ENCODE data around the gene ATP11B.
"Not testable (repeated sequence)": the region's sequence is repeated elsewhere in the genome, so short reads cannot be mapped to it uniquely, and the experiment has no call there.

Gene ATP11B

DNA sequence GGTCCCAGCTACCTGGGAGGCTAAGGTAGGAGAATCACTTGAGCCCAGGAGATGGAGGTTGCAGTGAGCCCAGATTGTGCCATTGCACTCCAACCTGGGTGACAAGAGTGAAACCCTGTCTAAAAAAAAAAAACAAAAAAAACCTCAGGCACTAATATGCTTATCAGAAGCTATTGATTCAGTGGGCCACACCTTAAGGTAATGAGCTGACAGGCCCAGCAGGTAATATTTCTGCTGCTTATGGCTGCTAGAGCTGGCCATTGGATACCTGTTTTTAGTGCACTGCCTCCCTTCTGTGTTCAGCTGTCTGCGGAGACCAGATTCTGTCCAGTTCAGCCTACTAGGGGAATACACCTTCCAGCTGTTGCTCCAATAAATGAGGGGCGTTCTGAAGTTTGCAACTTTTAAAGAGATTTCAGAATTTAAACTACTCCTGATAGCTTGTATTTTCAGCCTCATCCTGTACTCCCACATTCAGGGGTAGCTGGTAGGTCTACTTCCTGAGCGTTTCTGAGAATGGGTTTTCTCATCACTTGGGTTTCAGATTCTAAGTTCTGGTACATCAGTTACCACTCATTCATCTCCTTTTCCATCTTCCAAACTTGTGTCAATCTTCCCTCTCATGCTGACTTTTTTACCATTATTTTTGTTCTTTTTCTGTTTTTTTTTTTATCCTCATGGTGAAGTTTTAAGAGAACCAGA is 69.0 kb downstream of the ATP11B start:
- Mint-ChIP-seq H3K4me1 (no peaks in the 10 kb centered on the region), H3K27me3 (ENCODE audit: low read depth, poor library complexity) (no peaks in the 10 kb centered on the region), H3K36me3 (ENCODE audit: low read depth) (peaks cover 34% of the 10 kb centered on the region), H3K27ac (no peak overlapping the region), H3K9me3 (no peaks in the 10 kb centered on the region), H3K4me3 (no peak overlapping the region)
- TF ChIP-seq, protein P1, sequence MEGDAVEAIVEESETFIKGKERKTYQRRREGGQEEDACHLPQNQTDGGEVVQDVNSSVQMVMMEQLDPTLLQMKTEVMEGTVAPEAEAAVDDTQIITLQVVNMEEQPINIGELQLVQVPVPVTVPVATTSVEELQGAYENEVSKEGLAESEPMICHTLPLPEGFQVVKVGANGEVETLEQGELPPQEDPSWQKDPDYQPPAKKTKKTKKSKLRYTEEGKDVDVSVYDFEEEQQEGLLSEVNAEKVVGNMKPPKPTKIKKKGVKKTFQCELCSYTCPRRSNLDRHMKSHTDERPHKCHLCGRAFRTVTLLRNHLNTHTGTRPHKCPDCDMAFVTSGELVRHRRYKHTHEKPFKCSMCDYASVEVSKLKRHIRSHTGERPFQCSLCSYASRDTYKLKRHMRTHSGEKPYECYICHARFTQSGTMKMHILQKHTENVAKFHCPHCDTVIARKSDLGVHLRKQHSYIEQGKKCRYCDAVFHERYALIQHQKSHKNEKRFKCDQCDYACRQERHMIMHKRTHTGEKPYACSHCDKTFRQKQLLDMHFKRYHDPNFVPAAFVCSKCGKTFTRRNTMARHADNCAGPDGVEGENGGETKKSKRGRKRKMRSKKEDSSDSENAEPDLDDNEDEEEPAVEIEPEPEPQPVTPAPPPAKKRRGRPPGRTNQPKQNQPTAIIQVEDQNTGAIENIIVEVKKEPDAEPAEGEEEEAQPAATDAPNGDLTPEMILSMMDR (IDR thresholded peaks at IDR 0.05): no peak
- no peak for DNase-seq

GRCh38 chr3:182869059-182869458 is 75.8 kb downstream of the ATP11B start:
- Mint-ChIP-seq H3K27ac (no peak overlapping the region), H3K36me3 (ENCODE audit: low read depth) (peaks cover 59% of the 10 kb centered on the region), H3K4me3 (no peak overlapping the region), H3K4me1 (no peaks in the 10 kb centered on the region), H3K27me3 (ENCODE audit: low read depth, poor library complexity) (no peaks in the 10 kb centered on the region), H3K9me3 (peaks cover 13% of the 10 kb centered on the region)
- TF ChIP-seq, protein P1 (IDR thresholded peaks at IDR 0.05): no peak
- no peak for DNase-seq

- not testable (repeated sequence) for H3K27me3 Mint-ChIP-seq (ENCODE audit: low read depth, poor library complexity); DNase-seq; H3K4me1 Mint-ChIP-seq; H3K27ac Mint-ChIP-seq; H3K4me3 Mint-ChIP-seq
- peaks cover 68% of the 10 kb centered on the region for H3K36me3 Mint-ChIP-seq (ENCODE audit: low read depth)
- peaks cover 13% of the 10 kb centered on the region for H3K9me3 Mint-ChIP-seq
Measured at GRCh38 chr3:182870917-182871316, 77.6 kb downstream of the ATP11B start.

DNA sequence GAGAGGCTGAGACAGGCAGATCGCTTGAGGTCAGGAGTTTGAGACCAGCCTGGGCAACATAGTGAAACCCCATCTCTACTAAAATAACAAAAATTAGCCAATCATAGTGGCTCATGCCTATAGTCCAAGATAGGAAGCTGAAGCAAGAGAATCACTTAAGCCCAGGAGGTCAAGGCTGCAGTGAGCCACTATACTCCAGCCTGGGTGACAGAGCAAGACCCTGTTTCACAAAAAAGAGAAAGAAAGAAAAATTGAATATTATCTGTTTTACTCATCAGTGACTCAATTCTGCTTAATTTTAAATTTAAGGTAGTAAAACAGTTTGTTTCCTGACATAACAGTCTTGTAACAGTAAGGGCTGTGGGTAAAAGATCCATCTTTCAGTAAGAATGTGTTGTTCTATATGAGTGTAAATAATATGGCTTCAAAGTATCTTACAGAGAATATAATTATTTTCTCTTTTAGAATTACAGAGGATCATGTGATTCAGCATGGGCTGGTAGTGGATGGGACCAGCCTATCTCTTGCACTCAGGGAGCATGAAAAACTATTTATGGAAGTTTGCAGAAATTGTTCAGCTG is 85.8 kb downstream of the ATP11B start:
- DNase-seq: no peak
- TF ChIP-seq, protein P1 (IDR thresholded peaks at IDR 0.05): no peak
- Mint-ChIP-seq H3K4me1 (no peaks in the 10 kb centered on the region), H3K36me3 (ENCODE audit: low read depth) (peaks cover 30% of the 10 kb centered on the region), H3K9me3 (no peaks in the 10 kb centered on the region), H3K27me3 (ENCODE audit: low read depth, poor library complexity) (peaks cover 2% of the 10 kb centered on the region), H3K4me3 (no peak overlapping the region), H3K27ac (no peak overlapping the region)

DNA sequence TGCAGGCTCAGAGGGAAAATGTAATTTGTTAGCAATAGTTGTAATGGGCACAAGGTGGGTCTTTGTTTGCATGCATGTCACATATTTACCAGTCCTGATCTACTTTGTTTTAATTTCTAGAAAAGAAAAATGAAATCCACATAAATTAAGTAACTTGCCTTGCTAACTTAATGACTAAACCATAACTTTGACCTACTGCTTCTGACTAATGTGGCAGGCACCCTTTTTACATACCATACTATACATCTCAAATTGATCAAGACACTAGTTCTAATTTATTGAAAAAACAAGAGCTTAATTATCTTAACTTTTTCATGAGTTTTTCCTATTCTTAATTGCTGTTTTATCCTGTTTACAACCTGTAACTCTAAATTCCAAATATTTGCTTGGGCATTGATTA is 93.2 kb downstream of the ATP11B start:
- Mint-ChIP-seq H3K4me3 (no peak overlapping the region), H3K4me1 (no peaks in the 10 kb centered on the region), H3K36me3 (ENCODE audit: low read depth) (peaks cover 39% of the 10 kb centered on the region), H3K27ac (no peak overlapping the region), H3K9me3 (no peaks in the 10 kb centered on the region), H3K27me3 (ENCODE audit: low read depth, poor library complexity) (peaks cover 3% of the 10 kb centered on the region)
- TF ChIP-seq, protein P1 (IDR thresholded peaks at IDR 0.05): no peak
- no peak for DNase-seq

GRCh38 chr3:182889948-182890629 is 96.8 kb downstream of the ATP11B start:
- Mint-ChIP-seq H3K27ac (no peak overlapping the region), H3K36me3 (ENCODE audit: low read depth) (peaks cover 54% of the 10 kb centered on the region), H3K27me3 (ENCODE audit: low read depth, poor library complexity) (peaks cover 9% of the 10 kb centered on the region), H3K4me3 (no peak overlapping the region), H3K4me1 (no peaks in the 10 kb centered on the region), H3K9me3 (no peaks in the 10 kb centered on the region)
- no peak for DNase-seq
- TF ChIP-seq, protein P1 (IDR thresholded peaks at IDR 0.05): no peak
